Measurements from ENCODE around the gene KIF11. TPM values are rescaled to one million over a fixed set of nuclear protein-coding genes. Genes with fewer than 3 reads are reported as not detected.

The KIF11 gene
- total and polyA plus RNA-seq, 9 of the 15 experiments (the other 6 are each of a cell fraction or from before 2014, with no cell fraction given): 11.3 to 54.4 (median 29.2) TPM

- TF ChIP-seq ZNF280B (CRISPR knock-in tag; IDR thresholded peaks at IDR 0.05) (no peak), SUPT5H (IDR thresholded peaks at IDR 0.05) (no peak), VEZF1 (CRISPR knock-in tag; IDR thresholded peaks at IDR 0.05) (peak; percentile 99), BRF2 (IDR thresholded peaks at IDR 0.05; ENCODE audit: borderline replicate concordance, insufficient read depth, insufficient read length) (no peak), ZNF717 (CRISPR knock-in tag; IDR thresholded peaks at IDR 0.05) (no peak), POLR2AphosphoS5 (IDR thresholded peaks at IDR 0.05; ENCODE audit: control insufficient read depth, insufficient read depth, low read depth, low read length) (no peak), RAD51 (IDR thresholded peaks at IDR 0.05; ENCODE audit: borderline replicate concordance, low read depth) (peak; percentile 10; the same call in 1 of the 2 replicates), NR3C1 (CRISPR knock-in tag; IDR thresholded peaks at IDR 0.05) (no peak), PCBP2 (IDR thresholded peaks at IDR 0.05; ENCODE audit: low read depth, low read length, poor library complexity, severe bottlenecking) (no peak), SMC3 (conservative IDR thresholded peaks at IDR 0.05; ENCODE audit: insufficient read depth, low read depth, low read length) (peak; percentile 24; the same call in 1 of the 2 replicates), BRCA1 (IDR thresholded peaks at IDR 0.05) (no peak), BRCA1 (CRISPR knock-in tag; IDR thresholded peaks at IDR 0.05) (no peak), ZFX (CRISPR knock-in tag; IDR thresholded peaks at IDR 0.05) (no peak), FOXP1 (CRISPR knock-in tag; IDR thresholded peaks at IDR 0.05) (no peak), HDAC1 (IDR thresholded peaks at IDR 0.05) (no peak), RBFOX2 (IDR thresholded peaks at IDR 0.05; ENCODE audit: low read depth, low read length) (no peak), RNF2 (IDR thresholded peaks at IDR 0.05) (no peak), SLC30A9 (CRISPR knock-in tag; IDR thresholded peaks at IDR 0.05) (no peak), TAF1 (IDR thresholded peaks at IDR 0.05; ENCODE audit: control insufficient read depth, extremely low read depth, insufficient read depth, low read length, severe bottlenecking) (no peak), ZKSCAN1 (IDR thresholded peaks at IDR 0.05; ENCODE audit: low read depth, low read length) (no peak), ZBTB7A (IDR thresholded peaks at IDR 0.05; ENCODE audit: borderline replicate concordance, control insufficient read depth, low read depth, low read length) (0 out of 2 replicates have a peak, but pooled peaks have one; percentile 38), ZC3H8 (IDR thresholded peaks at IDR 0.05) (no peak), FOS (IDR thresholded peaks at IDR 0.05; ENCODE audit: extremely low read depth, insufficient read length) (no peak), TSC22D4 (tag; IDR thresholded peaks at IDR 0.05) (no peak), GABPA (tag; conservative IDR thresholded peaks at IDR 0.05; ENCODE audit: low read depth) (no peak), ZNF431 (CRISPR knock-in tag; IDR thresholded peaks at IDR 0.05) (no peak)
Measured at GRCh38 chr10:92590623-92591549, 2.0 kb upstream of the KIF11 start (continued).

Data from K562 (cell line).